Liver (tissue), 3 donors: ENCODE measurements around the gene AUP1.

Experiments used
- EGR1 ChIP-seq, 2 donors: IDR thresholded peaks; 2 replicates each; pipeline ENCODE4 v1.6.1; 2016 to 2018; ENCODE audit warnings: antibody characterized with exemption in 2 of 2, low read depth in 2 of 2
- FOXA1 ChIP-seq: IDR thresholded peaks from 2 replicates; pipeline ENCODE4 v1.6.1; 2016; ENCODE audit warnings: antibody characterized with exemption
- FOXA2 ChIP-seq: IDR thresholded peaks from 2 replicates; pipeline ENCODE4 v1.6.1; 2016; ENCODE audit warnings: antibody characterized with exemption
- JUND ChIP-seq, 2 donors: IDR thresholded peaks; 2 replicates each; pipeline ENCODE4 v1.6.1; 2016; ENCODE audit warnings: antibody characterized with exemption in 2 of 2
- RAD21 ChIP-seq, 2 donors: IDR thresholded peaks; 2 replicates each; pipeline ENCODE4 v1.6.1; 2016; ENCODE audit warnings: antibody characterized with exemption in 2 of 2, mild to moderate bottlenecking in 2 of 2
- RXRA ChIP-seq, 2 donors: IDR thresholded peaks; 2 replicates each; pipeline ENCODE4 v1.6.1; 2017 to 2018; ENCODE audit warnings: antibody characterized with exemption in 2 of 2, mild to moderate bottlenecking in 1 of 2
- TAF1 ChIP-seq: conservative IDR thresholded peaks from 2 replicates; pipeline ENCODE4 v1.6.1; 2016; ENCODE audit warnings: antibody characterized with exemption, mild to moderate bottlenecking
- TF ChIP-seq, protein P1 (sequence below): fragments of 150-350 bp; IDR thresholded peaks from 2 replicates; pipeline ENCODE4 v1.5.1; 2017; ENCODE audit warnings: improper control_type of control experiment, low read depth, low read length; ENCODE audit not compliant: missing input control
- TF ChIP-seq, protein P2 (sequence below): IDR thresholded peaks from 2 replicates; pipeline ENCODE4 v1.6.1; 2016; ENCODE audit warnings: antibody characterized with exemption, mild to moderate bottlenecking
- TF ChIP-seq, protein P3 (sequence below): IDR thresholded peaks from 2 replicates; pipeline ENCODE4 v1.6.1; 2016; ENCODE audit warnings: antibody characterized with exemption
- donor health status: healthy.
- donor health status: healthy.

DNA sequence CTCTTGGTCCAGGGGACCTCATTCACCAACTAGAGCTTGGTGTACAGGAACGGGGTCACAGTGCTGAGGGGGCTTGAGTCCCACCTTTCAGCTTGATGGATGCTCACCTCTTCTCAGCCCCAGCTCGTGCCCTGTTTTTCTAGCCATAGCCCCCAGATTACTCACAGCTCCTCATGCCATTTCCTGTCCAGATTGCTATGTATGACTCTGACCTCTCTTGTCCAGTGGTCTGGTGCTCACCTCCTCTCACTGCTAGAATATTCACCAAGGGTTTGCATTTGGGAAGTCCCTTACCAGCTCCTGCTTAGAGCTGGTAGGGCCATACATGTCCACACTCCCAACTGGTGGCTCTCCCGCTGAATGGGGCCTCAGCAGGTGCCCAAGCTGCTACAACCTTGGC is 36.0 kb downstream of the AUP1 start:
- TF ChIP-seq RXRA (IDR thresholded peaks at IDR 0.05) = no peak
- no peak for TF ChIP-seq FOXA1
- TF ChIP-seq TAF1 = no peak
- TF ChIP-seq, protein P1, sequence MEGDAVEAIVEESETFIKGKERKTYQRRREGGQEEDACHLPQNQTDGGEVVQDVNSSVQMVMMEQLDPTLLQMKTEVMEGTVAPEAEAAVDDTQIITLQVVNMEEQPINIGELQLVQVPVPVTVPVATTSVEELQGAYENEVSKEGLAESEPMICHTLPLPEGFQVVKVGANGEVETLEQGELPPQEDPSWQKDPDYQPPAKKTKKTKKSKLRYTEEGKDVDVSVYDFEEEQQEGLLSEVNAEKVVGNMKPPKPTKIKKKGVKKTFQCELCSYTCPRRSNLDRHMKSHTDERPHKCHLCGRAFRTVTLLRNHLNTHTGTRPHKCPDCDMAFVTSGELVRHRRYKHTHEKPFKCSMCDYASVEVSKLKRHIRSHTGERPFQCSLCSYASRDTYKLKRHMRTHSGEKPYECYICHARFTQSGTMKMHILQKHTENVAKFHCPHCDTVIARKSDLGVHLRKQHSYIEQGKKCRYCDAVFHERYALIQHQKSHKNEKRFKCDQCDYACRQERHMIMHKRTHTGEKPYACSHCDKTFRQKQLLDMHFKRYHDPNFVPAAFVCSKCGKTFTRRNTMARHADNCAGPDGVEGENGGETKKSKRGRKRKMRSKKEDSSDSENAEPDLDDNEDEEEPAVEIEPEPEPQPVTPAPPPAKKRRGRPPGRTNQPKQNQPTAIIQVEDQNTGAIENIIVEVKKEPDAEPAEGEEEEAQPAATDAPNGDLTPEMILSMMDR = no peak
- no peak for TF ChIP-seq JUND (IDR thresholded peaks at IDR 0.05)
- TF ChIP-seq, protein P2, sequence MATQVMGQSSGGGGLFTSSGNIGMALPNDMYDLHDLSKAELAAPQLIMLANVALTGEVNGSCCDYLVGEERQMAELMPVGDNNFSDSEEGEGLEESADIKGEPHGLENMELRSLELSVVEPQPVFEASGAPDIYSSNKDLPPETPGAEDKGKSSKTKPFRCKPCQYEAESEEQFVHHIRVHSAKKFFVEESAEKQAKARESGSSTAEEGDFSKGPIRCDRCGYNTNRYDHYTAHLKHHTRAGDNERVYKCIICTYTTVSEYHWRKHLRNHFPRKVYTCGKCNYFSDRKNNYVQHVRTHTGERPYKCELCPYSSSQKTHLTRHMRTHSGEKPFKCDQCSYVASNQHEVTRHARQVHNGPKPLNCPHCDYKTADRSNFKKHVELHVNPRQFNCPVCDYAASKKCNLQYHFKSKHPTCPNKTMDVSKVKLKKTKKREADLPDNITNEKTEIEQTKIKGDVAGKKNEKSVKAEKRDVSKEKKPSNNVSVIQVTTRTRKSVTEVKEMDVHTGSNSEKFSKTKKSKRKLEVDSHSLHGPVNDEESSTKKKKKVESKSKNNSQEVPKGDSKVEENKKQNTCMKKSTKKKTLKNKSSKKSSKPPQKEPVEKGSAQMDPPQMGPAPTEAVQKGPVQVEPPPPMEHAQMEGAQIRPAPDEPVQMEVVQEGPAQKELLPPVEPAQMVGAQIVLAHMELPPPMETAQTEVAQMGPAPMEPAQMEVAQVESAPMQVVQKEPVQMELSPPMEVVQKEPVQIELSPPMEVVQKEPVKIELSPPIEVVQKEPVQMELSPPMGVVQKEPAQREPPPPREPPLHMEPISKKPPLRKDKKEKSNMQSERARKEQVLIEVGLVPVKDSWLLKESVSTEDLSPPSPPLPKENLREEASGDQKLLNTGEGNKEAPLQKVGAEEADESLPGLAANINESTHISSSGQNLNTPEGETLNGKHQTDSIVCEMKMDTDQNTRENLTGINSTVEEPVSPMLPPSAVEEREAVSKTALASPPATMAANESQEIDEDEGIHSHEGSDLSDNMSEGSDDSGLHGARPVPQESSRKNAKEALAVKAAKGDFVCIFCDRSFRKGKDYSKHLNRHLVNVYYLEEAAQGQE = no peak
- TF ChIP-seq, protein P3, sequence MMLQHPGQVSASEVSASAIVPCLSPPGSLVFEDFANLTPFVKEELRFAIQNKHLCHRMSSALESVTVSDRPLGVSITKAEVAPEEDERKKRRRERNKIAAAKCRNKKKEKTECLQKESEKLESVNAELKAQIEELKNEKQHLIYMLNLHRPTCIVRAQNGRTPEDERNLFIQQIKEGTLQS = no peak
- TF ChIP-seq RAD21 (IDR thresholded peaks at IDR 0.05) = no peak
- TF ChIP-seq EGR1 (IDR thresholded peaks at IDR 0.05; ENCODE audit: low read depth in 2 of 2) = no peak
- no peak for TF ChIP-seq FOXA2
